Heart right ventricle (tissue), 16 donors: ENCODE results near the gene ACBD3. TPM values are rescaled to one million over a fixed set of nuclear protein-coding genes. Genes with fewer than 3 reads are reported as not detected.

Experiments used
- ATAC-seq, 8 donors: fragments of 200-7000 bp; cut with Tn5 transposase; one replicate each; pipeline ENCODE4 v1.9.1; 2020; ENCODE audit warnings: mild to moderate bottlenecking in 8 of 8, moderate library complexity in 8 of 8, moderate number of reproducible peaks in 1 of 8
- DNase-seq, 2 donors: peaks; one replicate each; pipeline ENCODE4 v3.0.0-alpha.2; 2020
- H3K27ac ChIP-seq, 10 donors: fragments of 200-600 bp; sonication (generic) in 2 of 10; one replicate each; pipeline versions ENCODE4 v1.5.0 to v1.8.0; 2020 to 2022; ENCODE audit warnings: mild to moderate bottlenecking in 3 of 10
- H3K27me3 ChIP-seq, 7 donors: fragments of 200-600 bp; one replicate each; pipeline ENCODE4 v1.8.0; 2021 to 2022; ENCODE audit warnings: mild to moderate bottlenecking in 2 of 7
- H3K36me3 ChIP-seq, 9 donors: fragments of 200-600 bp; sonication (generic) in 1 of 9; one replicate each; pipeline versions ENCODE4 v1.5.0 to v1.8.0; 2020 to 2022; ENCODE audit warnings: mild to moderate bottlenecking in 2 of 9
- H3K4me1 ChIP-seq, 9 donors: fragments of 200-600 bp; sonication (generic) in 1 of 9; one replicate each; pipeline versions ENCODE4 v1.5.0 to v1.8.0; 2020 to 2022; ENCODE audit warnings: mild to moderate bottlenecking in 4 of 9
- H3K4me3 ChIP-seq, 10 donors: fragments of 200-600 bp; sonication (generic) in 2 of 10; one replicate each; pipeline versions ENCODE4 v1.5.0 to v1.8.0; 2020 to 2022; ENCODE audit warnings: mild to moderate bottlenecking in 7 of 10, moderate library complexity in 2 of 10
- H3K9me3 ChIP-seq, 11 donors: fragments of 200-600 bp in 10 of 11; sonication (generic) in 2 of 11; one replicate each; pipeline versions ENCODE4 v1.5.0 to v1.8.0; 2013 to 2022; ENCODE audit warnings: mild to moderate bottlenecking in 2 of 11, control low read depth in 1 of 11, moderate library complexity in 1 of 11
- WGBS, 2 donors: extraction: QIAGEN DNeasy Blood & Tissue Kit; methylation state at CpG; one replicate each; pipeline ENCODE4 v1.1.7; 2013; ENCODE audit warnings: inconsistent platforms in 1 of 2; 5-methylcytosine and 5-hydroxymethylcytosine counted together
- intact Hi-C, 10 donors: fragments of 100-400 bp; cut with DNase I; formaldehyde crosslinking; loops; one replicate each; pipeline versions ENCODE4 v1.11.1 to v1.14.2; 2022
- long read RNA-seq, 3 donors: library from polyadenylated mRNA; unstranded; transcript quantifications; one replicate each; pipeline ENCODE4 v2.0.0, GENCODE V29; 2020 to 2021
- polyA plus RNA-seq, 2 donors: library from polyadenylated mRNA; stranded (reverse); fragments of 200-250 nt; gene quantifications; one replicate each; pipeline ENCODE4 v1.2.3, GENCODE V29; 2013
- total RNA-seq, 10 donors: library from RNA; stranded (reverse); fragmentation: NEBNext Ultra II Directional in 3 of 10; extraction: Animal tissue kit (Norgen Biotek cat#: 25700) in 3 of 10; gene quantifications; one replicate each; pipeline versions ENCODE4 v1.2.1 to v1.2.4, GENCODE V29; 2021 to 2023
- TF ChIP-seq, protein P1 (sequence below), 9 donors: fragments of 200-600 bp; sonication (generic) in 2 of 9; IDR thresholded peaks; one replicate each; pipeline versions ENCODE4 v1.5.0 to v1.8.0; 2021 to 2022; ENCODE audit warnings: antibody characterized with exemption in 9 of 9, mild to moderate bottlenecking in 5 of 9, moderate library complexity in 1 of 9
- donor health status: Arrhythmogenic right ventricular cardiomyopathy.
- donor health status: ischemic (EF 13 %, LVEDD 7.1; RV severe dilation, severe dysfunction).
- donor health status: healthy with polysubstance abuse.
- donor health status: DM: no; HTN: yes; CAD: no.
- donor health status: DM: no; HTN: no; CAD: no.
- donor health status: ischemic (EF 25% LVEDD 6.9; RV normal size, moderate dysfunction).
- donor health status: ischemic (EF 25% LVEDD 5.7; RV mildly dilated, moderate dysfunction).
- donor health status: healthy.
- donor health status: DM: yes; HTN: yes; CAD: no.
- donor health status: Ischemic cardiomyopathy.
- donor health status: ischemic (EF 35%, LVEDD 5.7; RV mildly dilated, moderate dysfunction).
- donor health status: nonischemic (EF 11% LVEDD 7.7; RV severe dilation, severe dysfunction).
- donor health status: DM: yes; HTN: yes; CAD: no.
- donor health status: PGD.
- donor health status: ischemic (EF 29% LVEDD 5.4; RV normal size, mild dysfunction).
- donor health status: nonischemic (EF 23%, LVEDD 6.1; RV moderate dilation, normal function).

The ACBD3 gene
- total RNA-seq, result 10 to 100 TPM; 25.3 to 39.1 (median 34.3) TPM
- polyA plus RNA-seq, result 10 to 100 TPM in 1 of 2 donors, 1 to 10 TPM in 1; 9.3 to 11.3 TPM
- long read RNA-seq, donor 1, transcript ACBD3-201 (8 exons, 3,573 nt), result major isoform, 59 of 65 reads
- long read RNA-seq, donor 1, partial matches to known transcripts, result 2 of 65 reads
- long read RNA-seq, donor 1, other reads (novel, unspliced or antisense), result 4 of 65 reads
- long read RNA-seq, donor 2, transcript ACBD3-201 (8 exons, 3,573 nt), result major isoform, 55 of 69 reads
- long read RNA-seq, donor 2, partial matches to known transcripts, result 5 of 69 reads
- long read RNA-seq, donor 2, other reads (novel, unspliced or antisense), result 9 of 69 reads
- long read RNA-seq, donor 3, partial matches to known transcripts, result 16 of 19 reads
- long read RNA-seq, donor 3, other reads (novel, unspliced or antisense), result 1 of 19 reads

DNA sequence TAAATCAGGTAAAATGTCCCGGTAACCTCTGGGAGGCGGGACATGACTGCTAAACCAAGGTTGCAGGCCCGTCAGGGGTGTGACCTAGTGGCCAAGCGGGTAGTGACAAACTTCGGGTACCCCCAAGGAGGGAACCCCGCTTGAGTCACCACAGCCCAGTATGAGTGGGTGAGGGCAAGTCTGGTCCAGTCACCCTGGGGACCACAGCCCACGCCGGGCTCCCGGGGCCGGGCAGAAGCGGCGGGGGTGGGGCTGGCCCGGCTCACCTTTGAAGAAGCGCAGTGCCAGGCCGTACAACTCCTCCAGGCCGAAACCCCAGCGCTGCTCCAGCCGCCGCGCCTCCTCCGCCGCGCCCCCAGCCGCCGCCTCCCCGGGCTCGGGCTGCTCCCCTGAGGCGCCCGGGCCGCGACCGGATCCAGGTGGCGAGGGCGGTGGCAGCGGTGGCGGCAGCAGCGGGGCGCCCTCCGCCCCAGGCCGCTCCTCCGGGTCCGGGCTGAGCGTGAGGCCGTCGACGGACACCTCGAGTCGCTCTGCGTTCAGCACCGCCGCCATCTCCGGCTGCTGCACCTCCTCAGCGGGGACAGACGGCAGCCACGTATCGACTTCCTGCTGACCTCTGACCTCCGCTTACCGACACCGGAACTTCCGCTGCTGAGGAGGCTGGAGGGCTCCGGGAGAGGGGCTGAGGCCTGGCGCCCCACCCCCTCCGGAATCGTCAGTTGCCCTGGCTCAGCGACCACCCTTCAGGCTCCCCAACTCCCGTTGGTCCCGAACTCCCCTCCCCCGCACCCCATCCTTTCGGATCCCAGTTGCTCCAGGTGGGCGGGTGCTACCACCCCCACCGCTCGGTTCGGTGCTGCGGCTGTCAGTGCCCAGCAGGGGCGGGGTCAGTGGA lies at the start of gene ACBD3:
TSS of gene ACBD3 (minus strand) at position 618 of the 895 bp plus-strand sequence. CDS start at position 552, 66 bp downstream.
- Histone ChIP-seq H3K4me3 (peak within 1 kb of the TSS; percentile 70 to 99 (median 90)), H3K9me3 (no peaks in the 10 kb centered on the region), H3K4me1 (peaks cover 9 to 51% (median 47%) of the 10 kb centered on the region in 9 donors), H3K27ac (peak within 1 kb of the TSS; percentile 88 to 96 (median 94)), H3K27me3 (no peaks in the 10 kb centered on the region), H3K36me3 (peaks cover 0 to 16% (median 0%) of the 10 kb centered on the region in 9 donors)
- TF ChIP-seq, protein P1, sequence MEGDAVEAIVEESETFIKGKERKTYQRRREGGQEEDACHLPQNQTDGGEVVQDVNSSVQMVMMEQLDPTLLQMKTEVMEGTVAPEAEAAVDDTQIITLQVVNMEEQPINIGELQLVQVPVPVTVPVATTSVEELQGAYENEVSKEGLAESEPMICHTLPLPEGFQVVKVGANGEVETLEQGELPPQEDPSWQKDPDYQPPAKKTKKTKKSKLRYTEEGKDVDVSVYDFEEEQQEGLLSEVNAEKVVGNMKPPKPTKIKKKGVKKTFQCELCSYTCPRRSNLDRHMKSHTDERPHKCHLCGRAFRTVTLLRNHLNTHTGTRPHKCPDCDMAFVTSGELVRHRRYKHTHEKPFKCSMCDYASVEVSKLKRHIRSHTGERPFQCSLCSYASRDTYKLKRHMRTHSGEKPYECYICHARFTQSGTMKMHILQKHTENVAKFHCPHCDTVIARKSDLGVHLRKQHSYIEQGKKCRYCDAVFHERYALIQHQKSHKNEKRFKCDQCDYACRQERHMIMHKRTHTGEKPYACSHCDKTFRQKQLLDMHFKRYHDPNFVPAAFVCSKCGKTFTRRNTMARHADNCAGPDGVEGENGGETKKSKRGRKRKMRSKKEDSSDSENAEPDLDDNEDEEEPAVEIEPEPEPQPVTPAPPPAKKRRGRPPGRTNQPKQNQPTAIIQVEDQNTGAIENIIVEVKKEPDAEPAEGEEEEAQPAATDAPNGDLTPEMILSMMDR (IDR thresholded peaks at IDR 0.05), result peak in 2 of 9 donors; percentile 10 to 38
- peak; percentile 85 to 92 for DNase-seq
- peak; percentile 97 to 98 (median 98) for ATAC-seq
- intact Hi-C loops, result loop anchor here in 5 of 10 donors (2.0 to 10.0 kb wide), 4 partner anchors 64 to 124 kb away; partner anchors contain the start of gene H3-3A (in 5 of the 5)
- 0% methylated on average over 61 to 75 of the region's 75 CpGs for WGBS, 2 donors

DNA sequence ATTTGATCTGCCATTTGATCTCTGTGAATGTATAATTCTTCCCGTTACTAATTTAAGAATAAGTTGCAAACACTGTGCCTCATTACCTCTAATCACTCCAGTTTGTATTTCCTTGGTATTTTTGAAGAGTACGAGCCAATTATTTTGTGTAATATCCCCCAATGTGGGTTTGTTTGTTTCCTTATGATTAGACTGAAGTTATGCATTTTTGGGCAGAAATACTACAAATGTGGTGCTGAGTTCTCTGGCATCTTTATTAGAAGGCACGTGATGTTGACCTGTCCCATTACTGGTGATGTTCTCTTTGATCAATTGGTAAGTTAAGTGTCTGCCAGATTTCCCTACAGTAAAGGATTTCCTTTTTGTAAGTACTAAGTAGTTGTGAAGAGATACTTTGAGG lies 47.3 kb upstream of the ACBD3 start:
- DNase-seq (no peak), ATAC-seq (no peak)
- Histone ChIP-seq H3K4me3 (no peak overlapping the region), H3K27me3 (no peaks in the 10 kb centered on the region), H3K27ac (no peak overlapping the region), H3K4me1 (no peaks in the 10 kb centered on the region), H3K9me3 (no peaks in the 10 kb centered on the region), H3K36me3 (peaks cover 0 to 89% (median 4%) of the 10 kb centered on the region in 9 donors)
- WGBS, 2 donors, result 90 to 92% methylated on average over 3 of the region's 3 CpGs
- TF ChIP-seq, protein P1 (IDR thresholded peaks at IDR 0.05), result no peak
- intact Hi-C loops, result no loop called here

DNA sequence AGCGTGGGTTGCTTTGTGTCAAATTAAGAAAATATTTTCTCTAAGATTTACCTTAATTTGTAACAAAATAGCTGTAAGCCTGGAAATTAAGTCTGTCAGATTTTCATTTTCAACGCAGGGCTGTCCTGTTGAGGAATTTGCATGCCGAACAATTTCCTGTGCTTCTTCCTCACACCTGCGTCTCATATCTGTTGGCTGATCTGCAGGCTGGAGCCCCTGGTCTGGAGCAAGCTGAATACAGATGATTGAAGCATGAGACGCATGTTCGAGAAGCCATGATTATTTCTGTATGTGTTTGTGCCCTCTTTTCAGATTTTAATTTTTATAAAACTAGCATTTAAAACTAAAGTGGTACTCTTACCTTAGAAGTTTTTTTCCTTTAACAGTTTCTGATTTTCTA lies 46.8 kb upstream of the ACBD3 start:
- H3K27ac ChIP-seq, result no peak overlapping the region
- intact Hi-C loops, result no loop called here

More for the DNA sequence above, 46.8 kb upstream of the ACBD3 start:
- ATAC-seq (no peak), DNase-seq (no peak)
- 76 to 82% methylated on average over 6 of the region's 6 CpGs for WGBS, 2 donors
- no peaks in the 10 kb centered on the region for H3K9me3 ChIP-seq
- TF ChIP-seq, protein P1 (IDR thresholded peaks at IDR 0.05), result no peak
- no peaks in the 10 kb centered on the region for H3K4me1 ChIP-seq
- H3K4me3 ChIP-seq, result no peak overlapping the region
- H3K36me3 ChIP-seq, result peaks cover 0 to 84% (median 4%) of the 10 kb centered on the region in 9 donors
- H3K27me3 ChIP-seq, result no peaks in the 10 kb centered on the region
